ENCODE results near the gene PCSK6. TPM values are rescaled to one million over a fixed set of nuclear protein-coding genes. Genes with fewer than 3 reads are reported as not detected.

The PCSK6 gene
- total RNA-seq, 4 donors from 2014 or later: 12.8 to 23.2 (median 18.4) TPM

GRCh38 chr15:101275018-101275417 is 214.5 kb downstream of the PCSK6 start:
- WGBS, 2 donors (ENCODE audit: low coverage in 1 of 2): 83% methylated on average over 4 to 5 of the region's 5 CpGs
- H3K4me3 ChIP-seq: no peak overlapping the region
- peaks cover 0 to 29% (median 12%) of the 10 kb centered on the region in 3 donors for H3K4me1 ChIP-seq
- TF ChIP-seq CTCF (IDR thresholded peaks at IDR 0.05): no peak
- no peaks in the 10 kb centered on the region for H3K9me3 ChIP-seq
- H3K36me3 ChIP-seq: peaks cover 3 to 60% of the 10 kb centered on the region in 2 donors
- H3K27ac ChIP-seq: no peak overlapping the region
- no peak for ATAC-seq
- H3K27me3 ChIP-seq: no peaks in the 10 kb centered on the region

- Histone ChIP-seq H3K9me3 (no peaks in the 10 kb centered on the region), H3K36me3 (peaks cover 3 to 72% of the 10 kb centered on the region in 2 donors), H3K4me1 (peaks cover 0 to 29% (median 12%) of the 10 kb centered on the region in 3 donors), H3K27me3 (no peaks in the 10 kb centered on the region), H3K27ac (no peak overlapping the region), H3K4me3 (no peak overlapping the region)
- no peak for ATAC-seq
- 58 to 72% methylated on average over 3 to 5 of the region's 5 CpGs for WGBS, 2 donors (ENCODE audit: low coverage in 1 of 2)
- TF ChIP-seq CTCF (IDR thresholded peaks at IDR 0.05) (no peak), POLR2AphosphoS5 (IDR thresholded peaks at IDR 0.05) (no peak), POLR2A (IDR thresholded peaks at IDR 0.05) (no peak), EP300 (IDR thresholded peaks at IDR 0.05) (no peak)
Measured at GRCh38 chr15:101273534-101273933, 216.0 kb downstream of the PCSK6 start.

GRCh38 chr15:101272584-101272983 is 216.9 kb downstream of the PCSK6 start:
- no peak for TF ChIP-seq POLR2A (IDR thresholded peaks at IDR 0.05)
- no peak for TF ChIP-seq EP300 (IDR thresholded peaks at IDR 0.05)
- TF ChIP-seq CTCF (IDR thresholded peaks at IDR 0.05): no peak
- no peak for TF ChIP-seq POLR2AphosphoS5 (IDR thresholded peaks at IDR 0.05)
- Histone ChIP-seq H3K9me3 (no peaks in the 10 kb centered on the region), H3K27ac (no peak overlapping the region), H3K4me3 (no peak overlapping the region), H3K27me3 (no peaks in the 10 kb centered on the region), H3K4me1 (peaks cover 0 to 25% (median 7%) of the 10 kb centered on the region in 3 donors), H3K36me3 (peaks cover 3 to 72% of the 10 kb centered on the region in 2 donors)
- ATAC-seq: no peak
- 81 to 83% methylated on average over 7 to 8 of the region's 9 CpGs for WGBS, 2 donors (ENCODE audit: low coverage in 1 of 2)

GRCh38 chr15:101269479-101270223 is 219.9 kb downstream of the PCSK6 start:
- TF ChIP-seq EP300 (IDR thresholded peaks at IDR 0.05) (no peak), CTCF (IDR thresholded peaks at IDR 0.05) (peak in 2 of 4 experiments; percentile 17 to 21)
- peaks cover 3 to 61% of the 10 kb centered on the region in 2 donors for H3K36me3 ChIP-seq
- H3K4me3 ChIP-seq: no peak overlapping the region
- WGBS, 2 donors (ENCODE audit: low coverage in 1 of 2): 74 to 80% methylated on average over 9 to 13 of the region's 16 CpGs
- no peaks in the 10 kb centered on the region for H3K27me3 ChIP-seq
- H3K4me1 ChIP-seq: peaks cover 0 to 23% (median 0%) of the 10 kb centered on the region in 3 donors
- H3K27ac ChIP-seq: peak overlapping the region in 1 of 4 donors; percentile 15
- no peaks in the 10 kb centered on the region for H3K9me3 ChIP-seq
- ATAC-seq: no peak

Measured in gastroesophageal sphincter (tissue), 4 donors.